ENCODE results near the gene ZFYVE19.

ZFYVE19 gene

DNA sequence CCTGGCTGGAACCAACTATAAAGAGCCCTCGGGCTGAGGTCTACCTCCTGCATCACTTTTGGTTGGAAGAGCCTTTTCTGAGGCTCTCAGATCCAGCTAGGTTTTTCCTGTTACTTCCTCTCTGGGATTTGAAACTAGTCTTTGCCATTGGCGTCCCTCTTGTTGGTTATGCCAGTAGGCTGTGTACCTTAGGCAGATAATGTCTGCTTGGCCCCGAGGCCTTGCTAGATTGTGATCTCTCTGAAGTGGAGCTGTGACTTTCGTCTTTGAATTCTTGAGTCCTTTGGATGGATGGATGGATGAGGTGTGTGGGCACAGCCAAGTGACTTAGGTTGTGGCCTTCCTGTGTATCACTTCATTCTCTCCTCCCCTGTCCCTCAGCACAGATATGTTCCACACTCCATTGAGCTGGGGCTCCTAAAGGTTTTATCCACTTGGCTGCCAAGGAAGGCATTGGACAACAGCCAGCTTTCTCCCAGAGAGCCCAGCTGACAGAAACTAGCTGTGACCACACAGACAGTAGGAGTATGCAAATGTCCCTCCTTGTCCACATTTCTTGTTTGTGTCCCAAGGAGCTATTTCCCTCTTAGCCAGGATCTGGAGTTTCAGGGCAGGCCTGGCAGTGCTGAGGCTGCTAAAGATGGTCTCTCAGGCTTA, 8.3 kb downstream of the ZFYVE19 start:
- DNase-seq (ENCODE audit: low read depth), result no peak

DNA sequence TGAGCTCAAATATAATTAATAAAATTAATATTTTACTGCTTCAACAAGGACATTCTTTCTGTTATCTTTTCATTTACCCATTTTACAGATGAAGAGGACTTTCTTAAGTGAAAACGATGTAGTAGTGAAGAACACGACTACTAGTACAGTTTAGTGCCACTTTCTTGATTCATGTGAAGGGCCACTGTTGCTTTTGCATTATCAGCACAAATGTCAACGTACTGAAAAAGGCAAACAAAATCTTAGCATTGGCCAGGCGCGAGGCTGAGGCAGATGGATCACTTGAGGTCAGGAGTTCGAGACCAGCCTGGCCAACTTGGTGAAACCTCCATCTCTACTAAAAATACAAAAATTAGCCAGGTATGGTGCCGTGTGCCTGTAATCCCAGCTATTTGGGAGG, 12.2 kb downstream of the ZFYVE19 start:
- no peak for DNase-seq (ENCODE audit: low read depth)

DNA sequence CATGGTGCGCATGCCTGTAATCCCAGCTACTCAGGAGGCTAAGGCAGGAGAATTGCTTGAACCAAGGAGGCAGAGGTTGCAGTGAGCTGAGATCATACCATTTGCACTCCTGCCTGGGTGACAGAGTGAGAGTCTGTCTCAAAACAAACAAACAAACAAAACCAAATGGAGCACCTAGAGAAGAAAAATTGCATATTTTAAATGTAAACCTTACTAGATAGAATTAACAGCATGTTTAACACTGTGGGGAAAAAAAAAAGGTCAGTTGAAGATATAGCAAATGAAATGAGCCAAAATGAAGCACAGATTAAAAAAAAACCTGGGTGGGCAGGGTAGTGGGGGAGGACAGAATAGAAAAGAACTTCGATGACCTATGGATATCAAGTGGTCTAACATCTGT, 14.3 kb downstream of the ZFYVE19 start:
- no peak for DNase-seq (ENCODE audit: low read depth)

DNA sequence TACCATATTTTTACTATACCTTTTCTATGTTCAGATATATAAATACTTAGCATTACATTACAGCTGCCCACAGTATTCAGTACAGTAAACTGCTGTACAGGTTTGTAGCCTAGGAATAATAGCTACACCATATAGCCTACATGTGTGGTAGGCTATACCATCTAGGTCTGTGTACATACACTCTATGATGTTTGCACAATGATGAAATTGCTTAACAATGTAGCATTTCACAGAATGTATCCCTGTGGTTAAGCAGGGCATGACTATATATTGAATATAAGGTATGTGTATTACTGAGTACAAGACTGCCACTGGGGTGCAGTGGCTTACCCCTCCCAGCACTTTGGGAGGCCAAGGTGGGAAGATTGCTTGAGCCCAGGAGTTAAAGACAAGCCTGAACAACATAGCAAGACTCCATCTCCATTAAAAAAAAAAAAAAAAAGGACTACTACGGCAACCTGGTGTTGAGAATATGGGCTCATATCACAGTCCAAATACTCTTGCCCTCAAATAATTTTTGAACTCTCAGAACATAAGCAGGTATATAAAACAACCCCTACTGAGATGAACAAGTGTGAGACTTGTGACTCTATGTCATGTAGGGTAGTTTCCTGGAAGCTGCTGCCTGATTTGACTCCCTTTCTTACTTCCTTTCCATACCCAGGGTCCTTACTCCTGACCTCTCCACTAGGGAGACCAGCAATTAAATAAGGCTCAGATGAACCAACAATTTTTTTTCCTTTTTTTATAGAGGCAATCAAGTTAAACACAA, 16.9 kb downstream of the ZFYVE19 start:
- peak; percentile 26 for DNase-seq (ENCODE audit: low read depth)

DNA sequence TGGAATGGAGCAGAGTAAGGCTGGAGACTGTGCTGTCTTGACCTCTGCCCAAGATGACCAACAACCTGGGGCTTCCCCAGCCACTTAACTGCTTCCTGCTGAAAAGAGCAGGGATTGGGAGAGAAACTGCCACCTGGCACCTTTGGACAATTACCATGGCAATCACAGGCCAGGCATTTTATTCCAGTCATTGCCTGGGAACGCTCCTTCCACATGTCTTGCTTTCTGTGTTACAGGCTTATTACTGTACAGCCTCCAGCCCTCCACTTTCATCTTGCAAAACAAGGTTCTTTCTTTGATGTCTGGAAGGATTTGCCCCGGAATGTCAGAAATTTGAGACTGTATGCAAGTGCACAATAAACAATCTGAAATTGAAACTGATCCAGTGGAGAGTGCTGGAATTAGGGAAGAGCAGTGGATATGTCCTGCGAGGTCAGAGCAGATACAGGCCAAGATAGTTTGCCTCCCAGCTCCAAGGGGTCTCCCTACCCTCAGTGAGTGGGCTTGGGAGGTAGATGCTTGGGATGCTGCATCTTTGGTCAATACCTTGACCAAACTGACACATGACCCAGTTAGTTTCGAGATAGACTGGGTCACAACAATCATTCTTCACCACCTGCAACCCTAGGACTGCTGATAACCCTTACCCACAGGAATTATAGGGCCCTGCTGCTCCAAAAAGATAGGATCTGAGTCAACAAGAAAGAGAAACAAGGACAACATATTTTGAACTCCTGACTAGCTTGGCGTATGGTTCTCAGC, 19.0 kb downstream of the ZFYVE19 start:
- no peak for DNase-seq (ENCODE audit: low read depth)

DNA sequence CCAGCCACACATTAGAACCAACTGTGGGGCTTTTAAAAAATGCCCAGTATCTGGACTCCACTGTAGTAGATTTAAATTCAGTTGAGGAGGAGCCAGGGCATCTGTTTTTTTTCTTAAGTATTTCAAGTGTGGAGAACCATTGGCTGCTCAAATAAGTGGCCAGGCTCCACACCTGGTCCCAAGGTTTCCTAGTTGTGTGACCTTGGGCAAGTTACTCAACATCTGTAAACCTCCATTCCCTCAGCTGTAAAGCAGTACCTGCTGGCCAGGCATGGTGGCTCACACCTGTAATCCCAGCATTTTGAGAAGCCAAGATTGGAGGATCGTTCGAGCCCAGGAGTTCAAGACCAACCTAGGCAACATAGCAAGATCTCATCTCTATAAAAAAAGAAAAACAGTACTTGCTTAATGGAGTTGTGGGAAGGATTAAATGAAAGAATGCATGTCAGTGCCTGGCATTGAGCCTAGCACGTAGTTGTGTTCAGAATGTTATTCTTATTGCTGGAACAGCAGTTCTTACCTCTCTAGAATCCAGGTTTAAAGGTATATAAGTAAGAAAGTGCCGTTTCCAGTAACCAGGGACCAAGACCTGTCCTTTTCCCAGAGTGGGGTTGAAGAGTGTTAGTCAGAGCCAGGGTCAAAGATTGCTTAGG, 19.7 kb downstream of the ZFYVE19 start:
- DNase-seq (ENCODE audit: low read depth), result no peak

DNA sequence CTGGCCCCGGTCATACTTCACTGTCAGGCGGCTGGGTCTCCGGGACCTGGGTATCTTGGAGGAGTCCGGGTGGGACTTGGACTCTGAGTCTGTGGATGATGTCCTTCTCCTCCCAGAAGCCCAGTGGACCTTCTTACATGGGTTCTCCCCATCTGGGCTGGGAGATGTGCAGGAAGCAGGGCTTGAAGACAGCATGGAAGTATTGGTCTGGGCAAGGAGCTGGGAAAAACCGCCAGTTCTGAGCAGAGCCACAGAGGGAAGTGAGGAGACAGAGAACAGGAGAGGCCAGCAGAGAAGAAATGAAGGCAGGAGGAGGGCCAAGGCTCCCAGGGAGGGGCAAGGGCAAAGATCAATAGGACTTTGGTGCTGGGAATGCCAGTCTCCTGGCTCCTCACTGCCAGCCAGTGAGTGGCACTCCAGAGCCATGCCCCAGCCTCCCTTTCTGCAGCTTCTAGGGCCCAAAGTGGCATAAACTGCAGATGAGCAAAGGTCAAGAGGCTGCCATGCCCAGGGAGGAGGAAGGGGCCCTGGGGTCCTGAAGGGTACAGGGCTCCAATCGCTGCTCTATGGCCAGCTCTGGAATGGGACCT, 21.7 kb downstream of the ZFYVE19 start, which contains the start of gene PPP1R14D:
TSS of gene PPP1R14D (minus strand) at position 262 of the 590 bp plus-strand sequence. CDS start at position 195, 67 bp downstream.
- no peak for DNase-seq (ENCODE audit: low read depth)

DNA sequence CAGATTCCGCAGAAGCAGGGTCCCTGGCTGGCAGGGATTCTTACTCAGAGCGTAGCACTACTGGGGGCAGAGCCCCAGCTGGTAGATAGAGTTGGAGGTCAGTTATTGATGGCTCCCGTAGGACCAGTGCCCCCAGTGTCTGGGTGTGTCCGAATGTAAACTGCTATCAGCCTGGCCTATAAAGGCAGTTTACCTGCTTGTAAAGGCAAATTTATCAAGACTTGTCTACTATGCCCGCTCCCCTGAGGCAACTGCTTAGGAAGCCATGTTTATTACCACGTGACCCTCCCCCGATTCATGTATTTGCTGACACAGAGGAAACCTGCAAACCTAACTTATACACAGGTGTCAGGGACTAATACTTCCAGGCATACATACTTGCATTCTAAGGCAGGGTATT, 22.2 kb downstream of the ZFYVE19 start:
- DNase-seq (ENCODE audit: low read depth), result no peak

DNA sequence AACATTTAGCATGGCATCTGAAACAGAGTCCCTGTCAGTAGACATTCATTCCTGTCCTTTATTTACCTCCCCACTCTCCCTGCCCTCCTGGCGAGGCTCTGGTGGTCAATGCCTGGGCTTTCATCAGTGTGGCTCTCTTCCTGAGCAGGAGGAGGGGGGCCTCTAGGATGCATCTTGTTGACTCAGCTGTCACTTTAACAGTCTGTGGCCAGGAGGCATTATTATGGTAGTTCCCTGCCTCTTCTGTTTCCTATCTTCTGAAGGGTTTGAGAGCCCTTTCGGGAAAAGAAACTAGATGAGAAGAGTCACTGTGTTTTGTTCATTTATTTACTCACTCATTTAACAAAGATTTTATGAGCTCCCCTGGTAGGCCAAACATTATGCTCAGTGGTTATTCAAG, 24.0 kb downstream of the ZFYVE19 start:
- DNase-seq (ENCODE audit: low read depth), result no peak

DNA sequence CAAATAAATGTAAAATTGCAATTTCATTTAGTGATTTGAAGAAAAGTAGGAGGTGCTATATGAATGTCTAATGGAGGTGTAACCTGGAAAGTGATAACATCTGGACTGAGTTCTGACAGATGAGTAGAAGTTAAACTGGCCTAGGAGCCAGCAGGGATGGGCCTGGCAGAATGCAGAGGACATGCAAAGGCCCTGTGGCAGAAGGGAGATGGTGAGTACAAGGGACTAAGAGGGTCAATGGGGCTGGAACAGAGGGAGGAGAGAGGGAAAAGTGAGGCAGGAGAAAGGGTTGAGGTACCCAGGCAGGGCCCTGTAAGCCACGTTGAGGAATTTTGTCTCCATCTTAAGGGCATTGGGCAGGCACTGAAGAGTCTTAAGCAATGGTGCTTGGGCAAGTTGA, 25.0 kb downstream of the ZFYVE19 start:
- DNase-seq (ENCODE audit: low read depth), result no peak

DNA sequence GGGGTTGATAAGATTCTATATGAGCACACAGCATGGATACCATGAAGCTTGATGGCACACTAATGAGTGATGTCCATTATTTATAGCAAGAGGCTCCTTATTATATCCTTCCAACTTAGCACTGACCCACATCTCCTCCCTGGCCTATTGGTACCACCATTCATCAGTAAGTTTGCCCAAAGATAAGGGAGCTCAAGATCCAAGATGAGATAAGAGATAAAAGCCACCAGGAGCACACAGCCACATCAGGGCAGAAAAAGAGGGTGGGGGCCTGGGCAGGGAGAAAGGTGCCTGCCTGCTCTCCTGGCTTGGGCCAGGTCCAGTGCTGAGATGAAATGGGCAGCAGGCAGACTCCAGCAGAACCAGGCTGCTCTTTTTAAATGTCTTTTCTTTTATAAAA, 26.0 kb downstream of the ZFYVE19 start:
- no peak for DNase-seq (ENCODE audit: low read depth)

DNA sequence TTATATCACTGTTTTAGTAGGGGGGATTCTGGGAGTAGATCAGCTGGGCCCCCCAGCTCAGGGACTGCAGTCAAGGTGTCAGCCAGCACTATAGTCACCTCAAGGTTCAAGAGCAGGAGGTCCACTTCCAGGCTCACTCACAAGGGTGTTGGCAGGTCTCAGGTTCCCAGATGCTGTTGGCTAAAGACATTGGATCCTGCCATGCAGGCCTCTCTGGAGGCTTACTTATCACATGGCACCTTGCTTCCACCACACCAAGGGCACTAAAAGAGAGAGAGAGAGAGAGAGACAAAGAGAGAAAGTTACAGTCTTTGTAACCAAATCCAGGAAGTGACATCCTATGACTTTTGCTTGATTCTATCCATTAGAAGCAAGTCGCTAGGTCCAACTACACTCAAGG, 29.1 kb downstream of the ZFYVE19 start:
- no peak for DNase-seq (ENCODE audit: low read depth)

DNA sequence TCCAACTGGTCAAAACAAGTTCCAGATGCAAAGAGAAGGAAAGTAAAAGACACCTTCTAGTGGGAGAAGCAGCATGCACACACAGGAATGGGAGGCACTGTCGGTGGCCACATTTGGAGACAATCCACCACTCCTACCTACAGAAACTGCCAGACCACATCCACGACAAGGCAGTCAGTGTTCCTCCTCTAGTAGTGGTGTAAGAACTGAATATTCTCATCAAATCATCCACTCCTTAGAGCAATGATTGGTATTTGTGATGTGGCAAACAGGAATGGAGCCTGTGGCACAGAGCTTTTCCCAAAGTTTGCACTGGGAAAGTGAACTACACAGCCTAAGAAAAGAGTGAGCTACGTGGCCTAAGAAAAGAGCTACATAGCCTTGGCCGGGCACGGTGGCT, 31.9 kb downstream of the ZFYVE19 start:
- no peak for DNase-seq (ENCODE audit: low read depth)

DNA sequence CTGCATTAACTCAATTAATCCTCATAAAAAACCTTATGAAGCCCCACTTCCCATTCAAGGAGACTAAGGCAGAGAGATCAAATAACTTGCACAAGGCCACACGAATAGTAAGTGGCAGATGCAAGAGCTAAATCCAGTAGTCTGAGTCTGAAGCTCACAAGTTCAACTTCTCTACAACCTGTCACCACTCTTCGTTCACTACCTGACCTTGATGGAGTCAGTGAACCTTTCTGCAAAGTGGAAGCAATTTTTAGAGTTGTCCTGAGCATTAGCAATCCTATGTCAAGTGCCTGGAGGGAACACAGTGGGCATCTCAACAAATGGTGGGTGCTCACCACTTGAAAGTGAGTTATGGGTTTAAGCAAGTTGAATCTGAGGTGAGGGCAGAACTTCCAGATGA, 34.9 kb downstream of the ZFYVE19 start:
- no peak for DNase-seq (ENCODE audit: low read depth)

DNA sequence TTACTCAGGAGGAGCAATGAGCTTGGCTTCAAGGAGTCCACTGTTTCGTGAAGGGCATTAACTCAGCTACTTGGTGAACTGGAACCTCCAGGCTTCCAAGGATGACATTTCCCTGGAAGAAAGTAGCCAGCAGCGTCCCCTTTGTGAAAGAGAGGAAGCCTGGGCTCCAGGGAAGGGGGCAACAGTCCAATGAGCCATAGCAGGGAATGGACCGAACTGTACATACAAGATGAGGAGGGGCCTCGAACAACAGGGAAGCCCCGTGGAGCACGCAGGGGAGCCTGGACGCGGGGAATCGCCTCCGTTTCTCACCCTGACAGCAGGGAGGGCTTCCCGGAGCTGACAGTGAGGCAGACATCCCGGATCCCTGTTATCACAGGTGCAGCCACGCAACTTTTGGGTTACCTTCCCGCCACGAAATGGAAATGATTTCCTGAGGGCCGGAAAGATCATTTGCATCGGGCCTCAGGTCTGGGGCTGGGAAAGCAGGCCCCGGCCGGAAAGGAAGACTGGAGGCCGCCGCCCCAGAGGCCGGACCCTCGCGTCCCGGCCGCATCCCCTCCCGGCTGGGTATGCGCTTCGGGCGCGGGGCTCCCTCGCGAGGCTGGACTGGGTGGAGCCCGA, 36.5 kb downstream of the ZFYVE19 start:
- DNase-seq (ENCODE audit: low read depth), result no peak

DNA sequence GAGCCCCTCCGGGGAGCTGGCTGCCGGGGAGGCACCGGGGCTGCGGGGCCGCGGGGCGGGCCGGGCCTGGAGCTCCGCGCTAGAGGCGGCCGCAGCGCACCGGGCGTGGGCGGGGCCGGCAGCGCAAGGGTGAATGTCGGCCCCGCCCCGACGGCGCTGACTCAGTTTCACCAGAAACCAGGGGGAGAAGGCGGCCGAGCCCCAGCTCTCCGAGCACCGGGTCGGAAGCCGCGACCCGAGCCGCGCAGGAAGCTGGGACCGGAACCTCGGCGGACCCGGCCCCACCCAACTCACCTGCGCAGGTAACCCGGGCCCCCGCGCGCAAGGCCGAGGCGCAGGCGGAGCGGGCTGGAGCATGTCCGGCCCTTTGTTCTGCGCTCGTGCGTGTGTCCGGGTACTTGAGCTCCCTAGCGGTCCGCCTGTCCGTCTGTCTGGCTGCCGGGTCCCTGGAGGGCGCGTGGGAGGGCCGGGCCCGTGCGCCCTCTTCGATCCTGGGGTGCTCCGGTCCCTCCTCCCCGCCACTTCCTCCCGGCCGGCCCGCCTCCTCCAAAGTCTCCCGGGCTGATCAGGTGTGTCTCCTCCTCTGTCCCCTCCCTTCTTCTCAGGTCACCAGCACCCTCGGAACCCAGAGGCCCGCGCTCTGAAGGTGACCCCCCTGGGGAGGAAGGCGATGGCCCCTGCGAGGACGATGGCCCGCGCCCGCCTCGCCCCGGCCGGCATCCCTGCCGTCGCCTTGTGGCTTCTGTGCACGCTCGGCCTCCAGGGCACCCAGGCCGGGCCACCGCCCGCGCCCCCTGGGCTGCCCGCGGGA, 37.2 kb downstream of the ZFYVE19 start, which contains the start of gene SPINT1:
TSS of gene SPINT1 (plus strand) at position 164 of the 811 bp plus-strand sequence. CDS start at position 671, 507 bp downstream.
- DNase-seq (ENCODE audit: low read depth), result no peak

DNA sequence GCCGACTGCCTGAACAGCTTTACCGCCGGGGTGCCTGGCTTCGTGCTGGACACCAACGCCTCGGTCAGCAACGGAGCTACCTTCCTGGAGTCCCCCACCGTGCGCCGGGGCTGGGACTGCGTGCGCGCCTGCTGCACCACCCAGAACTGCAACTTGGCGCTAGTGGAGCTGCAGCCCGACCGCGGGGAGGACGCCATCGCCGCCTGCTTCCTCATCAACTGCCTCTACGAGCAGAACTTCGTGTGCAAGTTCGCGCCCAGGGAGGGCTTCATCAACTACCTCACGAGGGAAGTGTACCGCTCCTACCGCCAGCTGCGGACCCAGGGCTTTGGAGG, 37.8 kb downstream of the ZFYVE19 start:
- no peak for DNase-seq (ENCODE audit: low read depth)

DNA sequence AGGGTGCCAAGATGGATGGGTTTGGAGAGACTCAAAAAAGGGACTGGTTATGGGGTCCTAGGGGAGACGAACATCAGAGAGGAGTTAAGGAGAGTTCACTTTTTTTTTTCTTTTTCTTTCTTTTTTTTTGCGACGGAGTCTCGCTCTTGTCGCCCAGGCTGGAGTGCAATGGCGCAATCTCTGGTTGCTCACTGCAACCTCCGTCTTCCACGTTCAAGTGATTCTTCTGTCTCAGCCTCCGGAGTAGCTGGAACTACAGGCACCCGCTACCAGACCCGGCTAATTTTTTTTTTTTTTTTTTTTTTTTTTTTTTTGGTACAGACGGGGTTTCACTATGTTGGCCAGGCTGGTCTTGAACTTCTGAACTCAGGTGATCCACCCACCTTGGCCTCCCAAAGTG, 38.1 kb downstream of the ZFYVE19 start:
- DNase-seq (ENCODE audit: low read depth), result no peak

DNA sequence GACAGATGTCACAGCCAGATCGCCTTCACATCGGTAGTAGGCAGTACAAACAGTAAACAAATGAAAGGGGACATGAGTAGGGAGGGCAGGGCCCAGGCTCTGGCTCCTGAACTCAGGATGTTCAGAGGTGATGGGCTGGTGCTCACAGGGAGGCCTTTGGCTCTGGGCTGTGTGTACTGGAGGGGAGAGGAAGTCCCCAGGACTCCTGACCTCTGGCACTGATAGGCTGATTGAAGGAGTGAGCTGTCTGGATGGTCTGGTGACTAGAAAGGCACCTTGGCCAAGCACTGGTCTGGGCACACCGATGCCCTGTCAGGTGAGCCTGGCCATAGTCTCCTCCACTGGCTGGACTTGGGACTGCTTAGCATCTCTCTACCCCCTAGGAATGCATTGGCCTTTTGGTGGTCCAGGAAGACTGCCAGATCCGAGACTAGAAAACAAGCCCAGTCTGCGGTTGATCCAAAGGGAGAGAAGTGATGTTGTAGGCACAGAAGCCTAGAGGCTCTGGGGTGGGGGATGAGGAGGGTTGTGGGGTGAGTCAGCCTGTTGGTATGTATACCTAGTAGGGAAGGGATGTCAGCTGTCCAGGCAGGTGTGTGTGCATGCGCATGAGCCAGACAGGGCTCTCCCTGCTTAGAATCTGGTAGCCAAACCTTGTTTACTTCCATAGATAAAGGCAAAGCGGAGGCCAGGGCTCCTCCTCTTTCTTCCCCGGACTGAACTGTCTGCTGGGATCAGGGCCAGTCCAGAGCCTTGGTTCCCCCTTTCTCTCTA, 38.8 kb downstream of the ZFYVE19 start:
- no peak for DNase-seq (ENCODE audit: low read depth)

DNA sequence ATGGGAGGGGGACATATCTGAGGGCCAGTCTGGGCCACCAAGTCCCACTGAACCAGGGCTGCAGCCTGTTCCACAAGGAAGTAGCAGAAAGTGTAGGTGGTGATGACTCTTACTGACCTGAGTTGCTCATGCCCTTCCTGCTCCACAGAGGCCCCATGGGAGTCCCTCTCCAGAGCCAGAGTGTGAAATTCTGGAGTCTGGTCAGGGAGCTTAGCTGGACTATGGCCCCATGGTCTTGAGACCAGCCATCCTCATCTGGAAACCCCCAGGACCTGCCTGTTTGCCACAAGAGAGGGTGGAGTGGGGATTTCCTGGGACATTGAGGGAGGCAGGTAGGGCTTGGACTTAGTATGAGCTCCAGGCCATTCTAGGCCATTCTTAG, 39.9 kb downstream of the ZFYVE19 start:
- DNase-seq (ENCODE audit: low read depth), result no peak

All from HS-5 (cell line).